Common myeloid progenitor, CD34-positive (primary cell): ENCODE data around the gene ADAM10.

Source experiments
- CTCF ChIA-PET: fragments of 350-600 bp; sonication (Branson Sonifier 250); formaldehyde crosslinking; loops from one replicate; lab custom pipeline; 2021; ENCODE audit warnings: antibody characterized with exemption; lab: Charles Lee
- POLR2A ChIA-PET: fragments of 350-600 bp; sonication (Branson Sonifier 250); formaldehyde crosslinking; loops from one replicate; lab custom pipeline; 2021; ENCODE audit warnings: antibody characterized with exemption; lab: Charles Lee
- DNase-seq, 3 donors: peaks; one replicate each; pipeline versions ENCODE4 v3.0.0 to v3.0.0-alpha.2; 2013
- H3K27ac ChIP-seq, 2 experiments: 1 replicate in 1 of 2; 2 replicates in 1 of 2; pipeline ENCODE4 v1.7.0; 2013; ENCODE audit warnings: inconsistent platforms in 2 of 2, low read length in 2 of 2, mild to moderate bottlenecking in 2 of 2, low read depth in 1 of 2, moderate library complexity in 1 of 2; ENCODE audit not compliant: severe bottlenecking in 2 of 2, insufficient read depth in 1 of 2, poor library complexity in 1 of 2
- H3K27me3 ChIP-seq, 5 experiments: replicated peaks in 2 of 5; 1 replicate in 3 of 5; 2 replicates in 2 of 5; pipeline versions ENCODE4 v1.6.1 to v1.7.0; 2013; ENCODE audit warnings: low read length in 4 of 5, mild to moderate bottlenecking in 2 of 5, moderate library complexity in 2 of 5, inconsistent platforms in 1 of 5; ENCODE audit not compliant: insufficient read depth in 5 of 5, control insufficient read depth in 4 of 5
- H3K36me3 ChIP-seq, 4 experiments: 1 replicate in 2 of 4; 2 replicates in 2 of 4; pipeline versions ENCODE4 v1.6.1 to v1.7.0; 2013; ENCODE audit warnings: low read length in 3 of 4, control low read depth in 1 of 4, mild to moderate bottlenecking in 1 of 4; ENCODE audit not compliant: control insufficient read depth in 4 of 4, insufficient read depth in 4 of 4
- H3K4me1 ChIP-seq, 4 experiments: 1 replicate in 3 of 4; 2 replicates in 1 of 4; pipeline versions ENCODE4 v1.6.1 to v1.7.1; 2013; ENCODE audit warnings: low read length in 3 of 4, mild to moderate bottlenecking in 3 of 4, control low read depth in 1 of 4, inconsistent platforms in 1 of 4, moderate library complexity in 1 of 4; ENCODE audit not compliant: control insufficient read depth in 4 of 4, insufficient read depth in 4 of 4; ENCODE audit errors: control extremely low read depth in 1 of 4
- H3K4me3 ChIP-seq, 7 experiments: 1 replicate in 4 of 7; 2 replicates in 3 of 7; pipeline versions ENCODE4 v1.5.1 to v1.7.0; 2013; ENCODE audit warnings: mild to moderate bottlenecking in 7 of 7, low read length in 6 of 7, moderate library complexity in 6 of 7, inconsistent platforms in 2 of 7, low read depth in 2 of 7, control low read depth in 1 of 7; ENCODE audit not compliant: insufficient read depth in 4 of 7, control insufficient read depth in 1 of 7; ENCODE audit errors: extremely low read depth in 1 of 7
- H3K9me3 ChIP-seq, 5 experiments: 1 replicate in 4 of 5; 2 replicates in 1 of 5; pipeline versions ENCODE4 v1.6.1 to v1.7.1; 2013; ENCODE audit warnings: low read length in 4 of 5, mild to moderate bottlenecking in 2 of 5, inconsistent platforms in 1 of 5, low read depth in 1 of 5, moderate library complexity in 1 of 5; ENCODE audit not compliant: control insufficient read depth in 4 of 5, insufficient read depth in 2 of 5; ENCODE audit errors: control extremely low read depth in 1 of 5
- WGBS: methylation state at CpG from one replicate; pipeline ENCODE4 v1.1.5; 2013; ENCODE audit not compliant: insufficient coverage; 5-methylcytosine and 5-hydroxymethylcytosine counted together

The ADAM10 gene

DNA sequence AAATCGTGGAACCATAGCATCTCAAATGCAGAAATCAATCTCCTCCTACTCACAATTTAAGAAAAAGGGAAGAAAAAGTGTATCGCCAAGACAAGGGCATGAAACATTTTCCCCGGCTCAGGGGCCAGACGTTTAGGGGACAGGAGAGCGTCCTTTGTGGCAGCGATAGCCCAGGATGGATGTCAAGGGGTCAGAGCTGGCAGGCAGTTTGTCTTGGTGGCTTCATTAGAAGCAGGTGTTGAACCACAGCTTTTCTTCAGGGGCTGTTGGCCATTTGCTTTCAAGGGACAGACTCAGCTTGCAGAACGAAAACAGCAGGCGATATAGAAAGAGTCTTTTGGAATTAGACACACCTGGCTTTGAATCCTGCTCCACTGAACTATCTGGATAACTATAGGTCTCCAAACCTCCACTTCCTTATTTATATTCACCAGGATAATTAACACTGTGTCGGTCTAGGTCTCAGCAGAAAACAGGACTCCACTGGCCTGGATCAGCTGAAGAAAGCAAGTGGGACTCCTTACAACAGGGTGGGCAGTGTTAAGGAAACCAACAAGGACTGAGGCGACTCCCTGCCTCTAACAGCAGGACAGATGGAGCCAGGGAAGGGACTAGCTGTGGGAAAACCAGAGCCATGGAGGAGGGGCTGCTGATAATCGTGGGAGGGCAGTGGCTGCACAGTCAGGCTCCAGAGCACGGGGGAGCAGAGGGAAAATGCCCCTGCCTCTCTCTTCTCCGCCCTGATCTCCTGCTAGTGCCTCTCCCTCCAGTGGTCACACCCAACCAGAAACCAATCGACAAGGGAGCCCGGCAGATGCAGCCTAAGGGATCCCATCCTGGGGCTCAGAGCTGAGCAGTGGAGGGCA, 194.1 kb downstream of the ADAM10 start:
- DNase-seq, result no peak
- Histone ChIP-seq H3K4me1 (peaks cover 0 to 14% (median 10%) of the 10 kb centered on the region in 4 experiments), H3K27ac (no peak overlapping the region), H3K9me3 (no peaks in the 10 kb centered on the region), H3K36me3 (no peaks in the 10 kb centered on the region), H3K27me3 (no peaks in the 10 kb centered on the region), H3K4me3 (no peak overlapping the region)
- 95% methylated on average over 14 of the region's 15 CpGs for WGBS
- ChIA-PET POLR2A (no interaction called here), CTCF (interaction anchor here (0.9 to 1.0 kb wide), 2 partner anchors 25 to 93 kb away, joined by 3 read pairs; no protein-coding TSS in a partner anchor)

DNA sequence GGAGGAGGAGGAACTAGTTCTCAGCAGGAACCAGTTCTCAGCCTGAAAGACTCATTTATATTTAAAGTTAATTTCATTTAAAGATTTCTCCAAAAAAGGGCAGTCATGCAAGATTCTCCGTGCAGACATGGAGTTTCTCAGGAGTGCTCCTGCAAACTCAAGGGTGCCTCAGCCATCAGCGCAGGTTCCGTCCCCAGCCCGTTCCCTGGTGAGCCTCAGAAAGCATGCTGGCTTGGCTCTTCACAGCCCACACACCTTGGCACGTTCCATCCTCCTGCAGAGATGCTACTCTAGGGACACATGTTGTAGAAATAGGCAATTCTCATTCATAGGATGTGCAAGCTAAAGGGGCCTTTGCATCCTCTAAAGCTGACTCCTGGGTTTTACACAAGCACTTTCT, 194.7 kb downstream of the ADAM10 start:
- no peaks in the 10 kb centered on the region for H3K9me3 ChIP-seq
- DNase-seq, result no peak
- POLR2A ChIA-PET, result no interaction called here
- peaks cover 0 to 14% (median 10%) of the 10 kb centered on the region in 4 experiments for H3K4me1 ChIP-seq
- no peak overlapping the region for H3K4me3 ChIP-seq
- no peak overlapping the region for H3K27ac ChIP-seq
- H3K27me3 ChIP-seq, result no peaks in the 10 kb centered on the region
- H3K36me3 ChIP-seq, result no peaks in the 10 kb centered on the region
- WGBS, result 89% methylated on average over 5 of the region's 5 CpGs
- CTCF ChIA-PET, result interaction anchor here (1.0 kb wide), 1 partner anchor 26 kb away, joined by 3 read pairs; no protein-coding TSS in a partner anchor

DNA sequence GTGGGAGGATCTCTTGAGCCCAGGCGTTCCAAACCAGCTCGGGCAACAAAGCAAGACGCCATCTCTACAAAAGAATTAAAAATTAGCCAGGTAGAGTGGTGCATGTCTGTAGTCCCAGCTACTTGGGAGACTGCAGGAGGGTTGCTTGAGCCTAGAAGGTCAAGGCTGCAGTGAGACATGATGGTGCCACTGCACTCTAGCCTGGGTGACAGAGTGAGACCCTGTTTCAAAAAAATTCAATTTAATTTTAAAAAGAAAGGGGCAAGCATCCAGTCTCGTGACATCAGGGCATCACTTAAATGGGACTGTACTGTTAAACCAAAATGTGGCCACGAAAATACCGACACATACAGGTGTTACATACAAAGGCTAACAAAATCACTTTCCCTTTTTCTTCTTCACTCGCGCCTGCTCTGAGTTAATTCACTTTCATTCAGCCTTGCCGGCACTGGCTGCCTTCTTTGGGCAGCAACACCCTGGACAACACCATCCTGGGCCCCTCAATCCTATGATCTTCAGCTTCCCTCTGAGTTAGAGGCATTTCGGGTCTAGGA, 196.1 kb downstream of the ADAM10 start:
- Histone ChIP-seq H3K9me3 (no peaks in the 10 kb centered on the region), H3K4me3 (no peak overlapping the region), H3K4me1 (peaks cover 0 to 14% (median 10%) of the 10 kb centered on the region in 4 experiments), H3K36me3 (no peaks in the 10 kb centered on the region), H3K27me3 (no peaks in the 10 kb centered on the region), H3K27ac (no peak overlapping the region)
- 98% methylated on average over 9 of the region's 10 CpGs for WGBS
- ChIA-PET POLR2A (no interaction called here), CTCF (interaction anchor here (0.7 kb wide), 1 partner anchor 220 kb away, joined by 3 read pairs; no protein-coding TSS in a partner anchor)
- DNase-seq, result no peak

DNA sequence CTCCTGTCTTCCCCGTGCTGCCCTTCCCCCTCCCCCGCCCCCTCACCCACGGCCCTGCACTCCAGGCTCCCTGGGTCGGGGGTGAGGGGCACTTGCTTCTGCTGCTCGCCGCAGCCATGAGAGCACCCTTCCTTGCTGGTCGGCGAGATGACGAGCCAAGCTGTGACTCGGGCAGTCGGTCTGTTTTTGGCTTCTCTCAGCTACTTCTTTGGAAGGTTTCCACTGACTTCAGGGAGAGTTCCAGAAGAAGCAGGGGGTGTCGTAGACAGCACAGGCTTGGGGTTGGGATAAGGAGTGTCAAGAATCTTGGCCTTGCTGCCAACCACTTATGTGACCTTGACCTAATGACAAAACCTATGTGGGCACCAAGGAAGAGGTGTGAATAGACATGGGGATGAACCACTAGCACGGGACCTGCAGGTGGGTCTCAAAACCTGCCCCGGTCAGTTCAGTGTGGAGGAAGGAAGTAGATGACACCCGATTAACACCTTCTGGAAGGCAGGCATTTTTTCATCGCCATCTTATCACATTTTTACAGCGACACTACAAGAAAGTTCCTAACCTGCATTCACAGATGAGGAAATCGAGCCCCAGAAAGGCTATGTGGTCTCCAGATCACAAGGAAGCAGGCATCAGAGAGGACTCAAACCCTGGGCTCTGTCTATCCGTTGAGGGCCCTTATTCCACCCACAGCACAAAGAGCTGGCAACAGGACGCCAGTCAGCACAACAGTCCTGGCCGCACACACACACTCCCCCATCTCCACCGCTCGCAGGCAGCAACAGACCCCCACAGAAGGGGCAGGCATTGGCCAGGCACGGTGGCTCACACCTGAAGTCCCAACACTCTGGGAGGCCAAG, 196.8 kb downstream of the ADAM10 start:
- Histone ChIP-seq H3K36me3 (no peaks in the 10 kb centered on the region), H3K27ac (no peak overlapping the region)

DNA sequence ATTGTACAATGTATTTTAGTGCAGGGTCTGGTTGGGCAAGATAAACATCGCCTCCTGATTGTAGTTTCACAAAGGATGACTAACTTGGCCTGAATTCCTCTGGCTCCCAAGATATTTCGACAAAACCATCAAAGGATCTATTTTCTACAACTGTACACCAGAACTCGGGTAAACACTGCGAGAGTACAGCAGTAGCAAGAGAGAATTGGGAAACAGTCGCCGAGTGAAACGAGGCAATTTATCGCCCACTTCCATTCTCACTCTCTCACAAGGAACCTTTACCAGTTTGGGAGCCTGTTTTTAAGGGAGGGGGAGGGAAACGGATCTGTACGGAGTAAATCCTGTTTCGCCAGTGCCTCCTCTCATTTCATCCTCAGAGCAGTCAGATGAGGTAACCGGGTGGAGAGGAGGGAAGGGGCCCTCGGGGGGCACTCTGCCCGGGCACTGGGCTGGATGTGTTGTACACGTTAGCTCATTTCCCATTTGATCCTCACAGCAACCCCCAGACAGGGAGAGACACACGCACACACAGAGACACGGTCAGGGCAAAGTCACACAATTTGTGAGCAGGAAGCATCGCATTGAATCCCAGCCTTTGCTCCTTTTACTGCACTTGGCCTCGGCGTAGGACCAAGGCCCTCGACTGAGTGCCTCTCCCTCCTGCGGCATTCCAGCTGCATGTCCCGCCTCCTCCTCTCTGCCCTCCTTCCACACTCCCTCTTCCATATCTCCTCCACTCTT, 197.6 kb downstream of the ADAM10 start:
- Histone ChIP-seq H3K4me3 (peak overlapping the region in 1 of 7 experiments; percentile 29), H3K9me3 (no peaks in the 10 kb centered on the region), H3K27me3 (no peaks in the 10 kb centered on the region), H3K27ac (peak overlapping the region in 1 of 2 experiments; percentile 11), H3K36me3 (no peaks in the 10 kb centered on the region), H3K4me1 (peaks cover 0 to 14% (median 10%) of the 10 kb centered on the region in 4 experiments)
- peak; percentile 11 to 53 (median 44) for DNase-seq
- WGBS, result 53% methylated on average over 15 of the region's 23 CpGs
- POLR2A ChIA-PET, result no interaction called here
- CTCF ChIA-PET, result no interaction called here

More for the DNA sequence above, 196.8 kb downstream of the ADAM10 start:
- Histone ChIP-seq H3K4me3 (no peak overlapping the region), H3K4me1 (peaks cover 0 to 14% (median 10%) of the 10 kb centered on the region in 4 experiments), H3K9me3 (no peaks in the 10 kb centered on the region), H3K27me3 (no peaks in the 10 kb centered on the region)
- DNase-seq, result no peak
- ChIA-PET CTCF (no interaction called here), POLR2A (no interaction called here)
- 94% methylated on average over 16 of the region's 24 CpGs for WGBS

DNA sequence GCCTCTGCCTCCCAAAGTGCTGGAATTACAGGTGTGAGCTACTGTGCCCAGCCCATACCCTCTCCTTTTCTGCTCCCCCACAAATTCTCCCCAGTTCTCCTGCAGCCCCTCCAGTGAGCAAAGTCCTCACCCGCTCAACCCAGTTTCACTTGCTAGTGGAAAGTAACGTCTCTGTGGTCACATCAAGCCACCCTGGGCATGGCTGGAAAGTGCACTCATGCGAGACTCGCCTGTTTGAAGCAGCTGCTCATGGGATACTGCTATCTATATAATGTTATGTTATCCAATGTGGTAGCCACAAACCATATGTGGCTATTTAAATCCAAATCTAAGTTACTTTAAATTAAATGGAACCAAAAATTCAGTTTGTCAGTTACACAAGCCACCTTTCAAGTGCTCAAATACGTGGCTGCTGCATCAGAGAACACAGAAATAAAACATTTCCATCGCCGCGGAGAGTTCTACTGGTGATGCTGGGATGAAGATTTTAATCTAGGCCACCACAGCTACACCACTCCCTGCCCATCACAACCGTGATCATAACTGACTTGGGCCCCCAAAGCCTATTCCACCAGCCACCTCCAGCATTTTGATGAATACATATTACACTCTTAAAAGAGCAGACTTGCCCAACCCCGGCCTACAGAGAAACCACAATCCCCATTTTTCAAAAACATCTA, 198.3 kb downstream of the ADAM10 start:
- DNase-seq, result peak in 1 of 3 donors; percentile 13
- WGBS, result 34% methylated on average over 7 of the region's 10 CpGs
- Histone ChIP-seq H3K27me3 (no peaks in the 10 kb centered on the region), H3K4me1 (peaks cover 0 to 14% (median 10%) of the 10 kb centered on the region in 4 experiments), H3K9me3 (no peaks in the 10 kb centered on the region), H3K36me3 (no peaks in the 10 kb centered on the region), H3K27ac (peak overlapping the region in 1 of 2 experiments; percentile 11), H3K4me3 (peak overlapping the region in 1 of 7 experiments; percentile 29)
- POLR2A ChIA-PET, result no interaction called here
- CTCF ChIA-PET, result no interaction called here
